A549 treated with ZK216348 at 1 μM for 4 hours (cell line): ENCODE measurements around the gene OPRPN. TPM values are rescaled to one million over a fixed set of nuclear protein-coding genes. Genes with fewer than 3 reads are reported as not detected.

Experiments used
- total RNA-seq: library from RNA; stranded (reverse); fragments of 200-300 nt; extraction: Qiagen RNA extraction; gene quantifications from 5 replicates; pipeline ENCODE4 v1.2.3, GENCODE V29; 2022; ENCODE audit warnings: low read depth

Gene OPRPN
- total RNA-seq, result not detected in 5 replicates

GRCh38 chr4:70397580-70397979 lies at the start of gene OPRPN:
OPRPN (plus strand) TSS chr4:70397940; CDS start chr4:70399286, 1,346 bp downstream.

GRCh38 chr4:70360460-70360859 lies 37.3 kb upstream of the OPRPN start, which contains the start of gene SMR3A:
SMR3A (plus strand) TSS chr4:70360760; CDS start chr4:70362116, 1,356 bp downstream.

GRCh38 chr4:70382691-70383181 lies 15.0 kb upstream of the OPRPN start, which contains the start of gene SMR3B:
SMR3B (plus strand) TSS chr4:70383131; CDS start chr4:70384511, 1,380 bp downstream.

Other genes starting within 250 kb of the OPRPN start
- gene PRR27, start 243.7 kb upstream of the OPRPN start, total RNA-seq, result not detected in 5 replicates
- gene ODAM, start 202.2 kb upstream of the OPRPN start, total RNA-seq, result not detected in 5 replicates
- not detected in 5 replicates for gene FDCSP, start 171.8 kb upstream of the OPRPN start, total RNA-seq
- not detected in 5 replicates for gene CSN3, start 155.3 kb upstream of the OPRPN start, total RNA-seq
- gene CABS1, start 63.0 kb upstream of the OPRPN start, total RNA-seq, result not detected in 5 replicates
- gene SMR3A, start 37.2 kb upstream of the OPRPN start, total RNA-seq, result not detected in 5 replicates
- gene SMR3B, start 14.8 kb upstream of the OPRPN start, total RNA-seq, result not detected in 5 replicates
- gene MUC7, start 74.3 kb downstream of the OPRPN start, total RNA-seq, result not detected in 5 replicates
- gene AMTN, start 120.6 kb downstream of the OPRPN start, total RNA-seq, result not detected in 5 replicates
- not detected in 5 replicates for gene AMBN, start 194.3 kb downstream of the OPRPN start, total RNA-seq
- not detected in 5 replicates for gene ENAM, start 230.8 kb downstream of the OPRPN start, total RNA-seq